ENCODE data around the gene RRP9.
A peak's percentile ranks its signal among the peaks of the same experiment; 100 is the strongest.

The RRP9 gene

GRCh38 chr3:51961011-51961410, 19.3 kb upstream of the RRP9 start:
- H3K4me3 ChIP-seq (ENCODE audit: low read depth, low read length) = no peak overlapping the region
- no peak for TF ChIP-seq CTCF (IDR thresholded peaks at IDR 0.05; ENCODE audit: insufficient read depth, low read depth, low read length, missing control alignments)
- DNase-seq (ENCODE audit: low read depth) = no peak

DNA sequence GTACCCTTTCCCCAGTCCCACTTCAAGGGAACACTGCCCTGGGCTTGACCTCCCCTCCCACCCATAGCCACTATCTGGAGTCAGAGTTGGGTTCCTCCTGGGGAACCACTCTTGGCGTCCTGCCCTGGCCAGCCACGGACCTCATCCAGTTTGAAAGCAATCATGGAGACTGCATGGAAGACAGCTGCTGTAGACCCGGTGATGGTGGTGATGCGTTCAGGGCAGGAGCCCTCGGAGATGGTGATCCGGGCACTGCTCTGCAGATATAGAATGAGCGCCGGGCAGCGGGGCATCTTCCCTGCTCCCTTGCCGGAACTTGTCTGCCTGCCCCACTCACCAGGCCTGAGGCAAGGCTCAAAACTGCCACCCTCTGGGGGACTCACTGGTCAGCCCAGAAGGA, 18.7 kb upstream of the RRP9 start:
- no peak for DNase-seq (ENCODE audit: low read depth)
- no peak overlapping the region for H3K4me3 ChIP-seq (ENCODE audit: low read depth, low read length)
- no peak for TF ChIP-seq CTCF (IDR thresholded peaks at IDR 0.05; ENCODE audit: insufficient read depth, low read depth, low read length, missing control alignments)

DNA sequence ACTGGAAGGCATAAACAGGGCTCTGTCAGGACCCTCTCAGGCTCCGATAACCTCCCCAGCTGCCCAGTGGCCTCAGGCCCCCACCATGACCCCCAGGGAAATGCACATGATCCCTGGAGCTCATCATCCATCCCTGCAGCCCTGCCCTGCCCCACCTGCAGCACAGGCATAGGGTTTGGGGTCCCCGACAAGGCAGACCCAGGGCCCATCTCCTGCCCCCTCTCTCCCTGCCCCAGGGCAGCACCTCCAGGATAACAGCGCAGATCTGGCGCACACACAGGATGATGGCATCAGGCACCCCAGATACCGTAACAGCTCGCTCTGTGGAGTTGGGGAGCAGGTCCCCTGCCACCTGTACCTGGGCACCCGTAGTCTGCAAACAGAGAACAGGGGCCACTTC, 17.9 kb upstream of the RRP9 start:
- no peak for DNase-seq (ENCODE audit: low read depth)
- no peak overlapping the region for H3K4me3 ChIP-seq (ENCODE audit: low read depth, low read length)
- TF ChIP-seq CTCF (IDR thresholded peaks at IDR 0.05; ENCODE audit: insufficient read depth, low read depth, low read length, missing control alignments) = no peak

DNA sequence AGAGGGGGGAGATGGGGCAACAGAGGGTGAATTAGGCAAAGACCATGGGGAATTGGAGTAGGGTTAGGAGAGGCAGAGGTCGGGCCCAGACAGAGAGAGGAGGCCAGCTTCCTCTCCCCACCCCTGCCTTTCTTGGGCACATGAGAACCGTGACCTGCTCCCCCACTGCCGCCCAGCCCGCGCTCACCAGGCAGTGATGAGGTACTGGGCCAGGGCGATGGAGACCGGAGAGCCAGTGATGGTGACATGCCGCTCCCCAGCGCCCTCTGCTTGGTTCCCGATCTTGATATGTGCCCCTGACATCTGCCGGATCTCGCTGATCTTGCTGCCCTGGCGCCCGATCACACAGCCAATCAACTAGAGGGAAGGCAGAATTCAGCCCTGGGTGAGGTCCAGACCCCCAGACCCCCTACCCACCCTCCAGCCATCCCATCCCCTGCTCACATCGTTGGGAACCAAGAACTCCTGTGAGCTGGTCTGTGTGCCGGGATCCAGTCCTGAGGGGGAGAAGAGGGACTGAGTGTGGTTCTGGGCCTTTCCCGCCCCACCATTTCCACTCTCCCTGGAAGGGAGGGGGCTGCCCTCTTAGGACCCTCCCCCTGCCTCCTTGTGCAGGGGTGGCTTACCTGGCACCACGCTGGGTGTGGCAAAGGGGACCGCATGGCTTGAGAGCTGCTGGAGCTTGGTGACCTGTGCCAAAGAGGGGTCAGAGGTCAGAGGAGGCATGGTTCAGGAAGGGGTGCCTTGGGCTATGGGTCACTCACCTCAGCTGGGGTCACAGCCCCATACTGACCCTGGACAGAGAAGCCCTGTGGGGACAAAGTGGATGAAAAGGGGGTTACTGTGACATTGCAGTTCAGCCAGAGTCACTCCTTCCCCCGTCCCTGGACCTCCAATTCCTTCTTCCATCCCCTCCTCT, 17.2 kb upstream of the RRP9 start:
- no peak overlapping the region for H3K4me3 ChIP-seq (ENCODE audit: low read depth, low read length)
- no peak for TF ChIP-seq CTCF (IDR thresholded peaks at IDR 0.05; ENCODE audit: insufficient read depth, low read depth, low read length, missing control alignments)
- DNase-seq (ENCODE audit: low read depth) = no peak

GRCh38 chr3:51957520-51958205, 16.0 kb upstream of the RRP9 start:
- DNase-seq (ENCODE audit: low read depth) = no peak
- TF ChIP-seq CTCF (IDR thresholded peaks at IDR 0.05; ENCODE audit: insufficient read depth, low read depth, low read length, missing control alignments) = no peak
- no peak overlapping the region for H3K4me3 ChIP-seq (ENCODE audit: low read depth, low read length)

DNA sequence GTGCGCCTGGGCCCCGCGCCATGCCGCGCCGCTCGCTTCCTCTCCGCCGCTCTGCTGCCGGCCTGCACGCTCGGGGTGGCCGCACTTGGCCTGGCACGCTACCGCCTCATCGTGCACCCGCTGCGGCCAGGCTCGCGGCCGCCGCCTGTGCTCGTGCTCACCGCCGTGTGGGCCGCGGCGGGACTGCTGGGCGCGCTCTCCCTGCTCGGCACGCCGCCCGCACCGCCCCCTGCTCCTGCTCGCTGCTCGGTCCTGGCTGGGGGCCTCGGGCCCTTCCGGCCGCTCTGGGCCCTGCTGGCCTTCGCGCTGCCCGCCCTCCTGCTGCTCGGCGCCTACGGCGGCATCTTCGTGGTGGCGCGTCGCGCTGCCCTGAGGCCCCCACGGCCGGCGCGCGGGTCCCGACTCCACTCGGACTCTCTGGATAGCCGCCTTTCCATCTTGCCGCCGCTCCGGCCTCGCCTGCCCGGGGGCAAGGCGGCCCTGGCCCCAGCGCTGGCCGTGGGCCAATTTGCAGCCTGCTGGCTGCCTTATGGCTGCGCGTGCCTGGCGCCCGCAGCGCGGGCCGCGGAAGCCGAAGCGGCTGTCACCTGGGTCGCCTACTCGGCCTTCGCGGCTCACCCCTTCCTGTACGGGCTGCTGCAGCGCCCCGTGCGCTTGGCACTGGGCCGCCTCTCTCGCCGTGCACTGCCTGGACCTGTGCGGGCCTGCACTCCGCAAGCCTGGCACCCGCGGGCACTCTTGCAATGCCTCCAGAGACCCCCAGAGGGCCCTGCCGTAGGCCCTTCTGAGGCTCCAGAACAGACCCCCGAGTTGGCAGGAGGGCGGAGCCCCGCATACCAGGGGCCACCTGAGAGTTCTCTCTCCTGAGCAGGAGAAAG, 14.4 kb upstream of the RRP9 start:
- no peak for DNase-seq (ENCODE audit: low read depth)
- peak; percentile 31 for TF ChIP-seq CTCF (IDR thresholded peaks at IDR 0.05; ENCODE audit: insufficient read depth, low read depth, low read length, missing control alignments)
- no peak overlapping the region; the same call in 1 of the 2 replicates for H3K4me3 ChIP-seq (ENCODE audit: low read depth, low read length)
